GM19463 (cell line): ENCODE results near the gene ABHD8.

Experiments used
- ATAC-seq: cut with Tn5 transposase; IDR thresholded peaks from one replicate; pipeline ENCODE4 v1.9.1; 2021; ENCODE audit warnings: mild to moderate bottlenecking, moderate library complexity; ENCODE audit not compliant: unreplicated experiment

Gene ABHD8

GRCh38 chr19:17266975-17267788 is 36.0 kb downstream of the ABHD8 start, which contains the start of gene BABAM1:
BABAM1 (plus strand) TSS chr19:17267443; CDS start chr19:17268807, 1,364 bp downstream.
- ATAC-seq = peak; percentile 89

GRCh38 chr19:17266589-17266974 is 36.6 kb downstream of the ABHD8 start:
- peak; percentile 3 for ATAC-seq

GRCh38 chr19:17266026-17266425 is 37.2 kb downstream of the ABHD8 start:
- no peak for ATAC-seq

- no peak for ATAC-seq
These were observed 38.6 kb downstream of the ABHD8 start, which contains the start of gene USHBP1 for GRCh38 chr19:17264641-17264979. USHBP1 (minus strand) TSS chr19:17264745; CDS start chr19:17264299, 446 bp downstream.

GRCh38 chr19:17263712-17264640 is 39.2 kb downstream of the ABHD8 start:
- ATAC-seq = no peak

- ATAC-seq = no peak
These were observed 40.7 kb downstream of the ABHD8 start for GRCh38 chr19:17262557-17262956.

GRCh38 chr19:17260842-17261325 is 42.3 kb downstream of the ABHD8 start:
- peak; percentile 76 for ATAC-seq

GRCh38 chr19:17259934-17260333 is 43.3 kb downstream of the ABHD8 start:
- ATAC-seq = no peak

- ATAC-seq = no peak
These were observed 44.0 kb downstream of the ABHD8 start for GRCh38 chr19:17259118-17259780.

- no peak for ATAC-seq
These were observed 47.1 kb downstream of the ABHD8 start for GRCh38 chr19:17256130-17256529.

GRCh38 chr19:17255150-17255621 is 48.0 kb downstream of the ABHD8 start:
- no peak for ATAC-seq

GRCh38 chr19:17254636-17255035 is 48.6 kb downstream of the ABHD8 start:
- no peak for ATAC-seq

GRCh38 chr19:17249887-17250548 is 53.2 kb downstream of the ABHD8 start:
- no peak for ATAC-seq

GRCh38 chr19:17248011-17248776 is 55.0 kb downstream of the ABHD8 start:
- ATAC-seq = no peak

- ATAC-seq = no peak
These were observed 56.4 kb downstream of the ABHD8 start for GRCh38 chr19:17246681-17247425.

- ATAC-seq = peak; percentile 12
These were observed 57.7 kb downstream of the ABHD8 start, which contains the start of gene NR2F6 for GRCh38 chr19:17245535-17245984. NR2F6 (minus strand) TSS chr19:17245919; CDS start chr19:17245220, 699 bp downstream.

GRCh38 chr19:17244618-17245534 is 58.3 kb downstream of the ABHD8 start:
- no peak for ATAC-seq
